H9 (cell line): ENCODE data around the gene FUCA1. TPM values are rescaled to one million over a fixed set of nuclear protein-coding genes. Genes with fewer than 3 reads are reported as not detected.

Experiments
- DNase-seq: peaks from one replicate; pipeline ENCODE4 v3.0.0-alpha.2; 2017
- H2AFZ ChIP-seq: one replicate; pipeline ENCODE4 v1.6.1; 2013; ENCODE audit warnings: mild to moderate bottlenecking, low read length, control low read depth, moderate library complexity
- H2AK5ac ChIP-seq: 2 replicates; pipeline ENCODE4 v1.6.1; 2013; ENCODE audit warnings: low read length, control low read depth, mixed read lengths; ENCODE audit not compliant: insufficient read length
- H2BK120ac ChIP-seq: one replicate; pipeline ENCODE4 v1.6.1; 2013; ENCODE audit warnings: low read depth, mild to moderate bottlenecking, low read length, control low read depth, inconsistent platforms; ENCODE audit not compliant: poor library complexity, severe bottlenecking
- H2BK12ac ChIP-seq: 2 replicates; pipeline ENCODE4 v1.6.1; 2013; ENCODE audit warnings: low read length, control low read depth, mixed read lengths, low read depth; ENCODE audit not compliant: insufficient read length
- H2BK15ac ChIP-seq: 2 replicates; pipeline ENCODE4 v1.6.1; 2013; ENCODE audit warnings: low read depth, low read length, control low read depth
- H2BK20ac ChIP-seq: one replicate; pipeline ENCODE4 v1.6.1; 2013; ENCODE audit warnings: low read depth, mild to moderate bottlenecking, low read length, control low read depth, inconsistent platforms; ENCODE audit not compliant: poor library complexity, severe bottlenecking
- H2BK5ac ChIP-seq: 2 replicates; pipeline ENCODE4 v1.6.1; 2013; ENCODE audit warnings: low read length, control low read depth, mixed read lengths; ENCODE audit not compliant: insufficient read length
- H3K14ac ChIP-seq: 2 replicates; pipeline ENCODE4 v1.6.1; 2013; ENCODE audit warnings: low read length, control low read depth; ENCODE audit not compliant: insufficient read depth
- H3K18ac ChIP-seq: 2 replicates; pipeline ENCODE4 v1.6.1; 2013; ENCODE audit warnings: low read depth, mild to moderate bottlenecking, mixed read lengths, low read length, control low read depth; ENCODE audit not compliant: insufficient read length
- H3K23ac ChIP-seq: 2 replicates; pipeline ENCODE4 v1.6.1; 2013; ENCODE audit warnings: low read length, control low read depth, mixed read lengths, low read depth; ENCODE audit not compliant: insufficient read length
- H3K23me2 ChIP-seq: 2 replicates; pipeline ENCODE4 v1.6.1; 2013; ENCODE audit warnings: low read depth, mild to moderate bottlenecking, mixed read lengths, low read length, control low read depth; ENCODE audit not compliant: insufficient read length, poor library complexity, severe bottlenecking
- H3K27ac ChIP-seq: 2 replicates; pipeline ENCODE4 v1.5.1; 2013; ENCODE audit warnings: low read length, control low read depth, mixed read lengths, low read depth; ENCODE audit not compliant: insufficient read length
- H3K27me3 ChIP-seq: 2 replicates; pipeline ENCODE4 v1.6.1; 2013; ENCODE audit warnings: low read length, control low read depth, inconsistent platforms; ENCODE audit not compliant: insufficient read depth
- H3K4ac ChIP-seq: 2 replicates; pipeline ENCODE4 v1.6.1; 2013; ENCODE audit warnings: low read depth, mild to moderate bottlenecking, control low read depth, inconsistent platforms, low read length, moderate library complexity
- H3K4me1 ChIP-seq: 2 replicates; pipeline ENCODE4 v1.6.1; 2013; ENCODE audit warnings: low read length, control low read depth, inconsistent platforms; ENCODE audit not compliant: insufficient read depth
- H3K4me2 ChIP-seq: 2 replicates; pipeline ENCODE4 v1.6.1; 2013; ENCODE audit warnings: low read length, control low read depth, mixed read lengths; ENCODE audit not compliant: insufficient read length, insufficient read depth
- H3K56ac ChIP-seq: 2 replicates; pipeline ENCODE4 v1.6.1; 2013; ENCODE audit warnings: low read depth, mild to moderate bottlenecking, mixed read lengths, low read length, control low read depth; ENCODE audit not compliant: insufficient read length
- H3K79me1 ChIP-seq: 2 replicates; pipeline ENCODE4 v1.6.1; 2013; ENCODE audit warnings: low read depth, mild to moderate bottlenecking, moderate library complexity, low read length, control low read depth, inconsistent platforms; ENCODE audit not compliant: insufficient read depth, poor library complexity, severe bottlenecking
- H3K79me2 ChIP-seq: 2 replicates; pipeline ENCODE4 v1.6.1; 2013; ENCODE audit warnings: low read length, control low read depth, inconsistent platforms; ENCODE audit not compliant: insufficient read depth
- H3K9ac ChIP-seq: 2 replicates; pipeline ENCODE4 v1.6.1; 2013; ENCODE audit warnings: low read length, control low read depth, mixed read lengths; ENCODE audit not compliant: insufficient read length; ENCODE audit errors: extremely low read depth
- H3K9me3 ChIP-seq: one replicate; pipeline ENCODE4 v1.6.1; 2013; ENCODE audit warnings: low read depth, low read length, inconsistent platforms; ENCODE audit not compliant: control insufficient read depth
- H3T11ph ChIP-seq: one replicate; pipeline ENCODE4 v1.6.1; 2013; ENCODE audit warnings: mild to moderate bottlenecking, low read length, control low read depth, inconsistent platforms
- H4K20me1 ChIP-seq: one replicate; pipeline ENCODE4 v1.6.1; 2013; ENCODE audit not compliant: control insufficient read depth, insufficient read length, insufficient read depth
- H4K5ac ChIP-seq: 2 replicates; pipeline ENCODE4 v1.6.1; 2013; ENCODE audit warnings: low read depth, mild to moderate bottlenecking, mixed read lengths, low read length, control low read depth; ENCODE audit not compliant: insufficient read length
- H4K8ac ChIP-seq: replicated peaks from 2 replicates; pipeline ENCODE4 v1.6.1; 2013; ENCODE audit warnings: low read length, control low read depth, mixed read lengths, low read depth; ENCODE audit not compliant: insufficient read length
- H4K91ac ChIP-seq: 2 replicates; pipeline ENCODE4 v1.6.1; 2013; ENCODE audit warnings: low read depth, mild to moderate bottlenecking, moderate library complexity, mixed read lengths, low read length, control low read depth; ENCODE audit not compliant: insufficient read length
- H3K27ac Mint-ChIP-seq, 3 experiments: 2 replicates in 2 of 3; 3 replicates in 1 of 3; pipeline ENCODE4 v1.8.0; 2020 to 2021; ENCODE audit warnings: mixed read lengths in 3 of 3, mild to moderate bottlenecking in 1 of 3, moderate library complexity in 1 of 3
- H3K27me3 Mint-ChIP-seq: 2 replicates; pipeline ENCODE4 v1.8.0; 2021; ENCODE audit warnings: low read depth, mild to moderate bottlenecking, moderate library complexity, mixed read lengths
- H3K36me3 Mint-ChIP-seq, 3 experiments: 2 replicates in 2 of 3; 3 replicates in 1 of 3; pipeline ENCODE4 v1.8.0; 2020 to 2021; ENCODE audit warnings: low read depth in 3 of 3, mixed read lengths in 3 of 3; ENCODE audit not compliant: insufficient read depth in 1 of 3
- H3K4me1 Mint-ChIP-seq, 2 experiments: 2 replicates each; pipeline ENCODE4 v1.8.0; 2020; ENCODE audit warnings: mixed read lengths in 2 of 2
- H3K4me3 Mint-ChIP-seq, 2 experiments: 2 replicates in 1 of 2; 3 replicates in 1 of 2; pipeline ENCODE4 v1.8.0; 2020 to 2021; ENCODE audit warnings: mild to moderate bottlenecking in 2 of 2, mixed read lengths in 2 of 2, moderate library complexity in 1 of 2
- H3K9me3 Mint-ChIP-seq, 2 experiments: 2 replicates in 1 of 2; 3 replicates in 1 of 2; pipeline ENCODE4 v1.8.0; 2020; ENCODE audit warnings: mild to moderate bottlenecking in 2 of 2, mixed read lengths in 2 of 2, moderate library complexity in 1 of 2
- WGBS: extraction: QIAGEN DNeasy Blood & Tissue Kit; methylation state at CpG from one replicate; pipeline ENCODE4 v1.1.7; 2013; ENCODE audit warnings: missing lambda C conversion rate, low lambda C conversion rate, mixed read lengths; ENCODE audit not compliant: insufficient read length; ENCODE audit errors: extremely low coverage; 5-methylcytosine and 5-hydroxymethylcytosine counted together
- total RNA-seq: library from RNA; stranded (reverse); gene quantifications from 2 replicates; pipeline ENCODE4 v1.2.1, GENCODE V29; 2021
- TF ChIP-seq, protein P1 (sequence below): fragments of 200-600 bp; sonication (generic); conservative IDR thresholded peaks from 3 replicates; pipeline ENCODE4 v1.8.0; 2021; ENCODE audit warnings: antibody characterized with exemption, mild to moderate bottlenecking

The FUCA1 gene
- total RNA-seq, 1 experiment from 2014 or later: 9.1 TPM

GRCh38 chr1:23906731-23907130, 38.6 kb upstream of the FUCA1 start:
- H4K20me1 ChIP-seq: no peaks in the 10 kb centered on the region
- H3T11ph ChIP-seq: no peak overlapping the region
- H2BK120ac ChIP-seq: no peak overlapping the region
- H3K9me3 Mint-ChIP-seq: no peaks in the 10 kb centered on the region
- no peaks in the 10 kb centered on the region for H3K36me3 Mint-ChIP-seq
- no peak overlapping the region for H2AK5ac ChIP-seq
- no peak overlapping the region for H4K8ac ChIP-seq
- H3K4me1 Mint-ChIP-seq: peaks cover 23 to 33% of the 10 kb centered on the region in 2 experiments
- H3K9ac ChIP-seq: no peak overlapping the region
- TF ChIP-seq, protein P1, sequence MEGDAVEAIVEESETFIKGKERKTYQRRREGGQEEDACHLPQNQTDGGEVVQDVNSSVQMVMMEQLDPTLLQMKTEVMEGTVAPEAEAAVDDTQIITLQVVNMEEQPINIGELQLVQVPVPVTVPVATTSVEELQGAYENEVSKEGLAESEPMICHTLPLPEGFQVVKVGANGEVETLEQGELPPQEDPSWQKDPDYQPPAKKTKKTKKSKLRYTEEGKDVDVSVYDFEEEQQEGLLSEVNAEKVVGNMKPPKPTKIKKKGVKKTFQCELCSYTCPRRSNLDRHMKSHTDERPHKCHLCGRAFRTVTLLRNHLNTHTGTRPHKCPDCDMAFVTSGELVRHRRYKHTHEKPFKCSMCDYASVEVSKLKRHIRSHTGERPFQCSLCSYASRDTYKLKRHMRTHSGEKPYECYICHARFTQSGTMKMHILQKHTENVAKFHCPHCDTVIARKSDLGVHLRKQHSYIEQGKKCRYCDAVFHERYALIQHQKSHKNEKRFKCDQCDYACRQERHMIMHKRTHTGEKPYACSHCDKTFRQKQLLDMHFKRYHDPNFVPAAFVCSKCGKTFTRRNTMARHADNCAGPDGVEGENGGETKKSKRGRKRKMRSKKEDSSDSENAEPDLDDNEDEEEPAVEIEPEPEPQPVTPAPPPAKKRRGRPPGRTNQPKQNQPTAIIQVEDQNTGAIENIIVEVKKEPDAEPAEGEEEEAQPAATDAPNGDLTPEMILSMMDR: no peak
- no peak overlapping the region for H3K18ac ChIP-seq
- H3K79me2 ChIP-seq: no peaks in the 10 kb centered on the region
- no peak overlapping the region for H3K27ac ChIP-seq
- H3K79me1 ChIP-seq: no peaks in the 10 kb centered on the region
- no peak overlapping the region for H3K4me2 ChIP-seq
- H3K4me1 ChIP-seq: peaks cover 6% of the 10 kb centered on the region; the same call in 1 of the 2 replicates
- no peak overlapping the region for H2BK12ac ChIP-seq
- H2BK15ac ChIP-seq: no peak overlapping the region
- peaks cover 8% of the 10 kb centered on the region; the same call in 1 of the 2 replicates for H3K27me3 ChIP-seq
- no peak overlapping the region for H3K23ac ChIP-seq
- no peak overlapping the region for H2AFZ ChIP-seq
- no peak overlapping the region for H3K4ac ChIP-seq
- H3K27me3 Mint-ChIP-seq: peaks cover 52% of the 10 kb centered on the region
- no peak overlapping the region for H4K91ac ChIP-seq
- H3K9me3 ChIP-seq: no peaks in the 10 kb centered on the region
- H2BK20ac ChIP-seq: no peak overlapping the region
- H3K14ac ChIP-seq: no peak overlapping the region
- no CpG with 5 or more reads among the region's 1 CpG for WGBS
- no peak overlapping the region for H3K56ac ChIP-seq
- H2BK5ac ChIP-seq: no peak overlapping the region
- H4K5ac ChIP-seq: no peak overlapping the region
- peaks cover 8% of the 10 kb centered on the region for H3K23me2 ChIP-seq
- no peak overlapping the region for H3K4me3 Mint-ChIP-seq
- H3K27ac Mint-ChIP-seq: no peak overlapping the region
- no peak for DNase-seq
